ENCODE data around the gene CFAP46. TPM values are rescaled to one million over a fixed set of nuclear protein-coding genes. Genes with fewer than 3 reads are reported as not detected.
A peak's percentile ranks its signal among the peaks of the same experiment; 100 is the strongest.

Gene CFAP46
- total and polyA plus RNA-seq, 4 donors: 0.33 to 0.59 (median 0.42) TPM

GRCh38 chr10:132840698-132841614 is 101.4 kb downstream of the CFAP46 start (continued):
- TF ChIP-seq CTCF (IDR thresholded peaks at IDR 0.05; ENCODE audit: low read depth, low read length, missing input control): no peak
- TF ChIP-seq MAX (IDR thresholded peaks at IDR 0.05): no peak
- TF ChIP-seq FOXA1 (IDR thresholded peaks at IDR 0.05): no peak
- no peak for TF ChIP-seq JUND (IDR thresholded peaks at IDR 0.05)
- TF ChIP-seq RAD21 (IDR thresholded peaks at IDR 0.05): no peak
- no peak for TF ChIP-seq EGR1 (IDR thresholded peaks at IDR 0.05; ENCODE audit: low read depth in 2 of 2)
- TF ChIP-seq TAF1 (conservative IDR thresholded peaks at IDR 0.05): no peak

- H3K9ac ChIP-seq (ENCODE audit: low read depth in 1 of 2, low read length in 2 of 2): no peak overlapping the region
- H3K27me3 ChIP-seq (ENCODE audit: control insufficient read depth in 4 of 4, insufficient read depth in 4 of 4, low read length in 3 of 4): peaks cover 0 to 3% (median under 1%) of the 10 kb centered on the region in 4 donors
- 86% methylated on average over 13 of the region's 13 CpGs for WGBS
- H3K27ac ChIP-seq (ENCODE audit: low read depth in 1 of 2, low read length in 2 of 2): no peak overlapping the region
- H3K4me3 ChIP-seq (ENCODE audit: low read depth in 1 of 3, low read length in 3 of 3): no peak overlapping the region
- H3K9me3 ChIP-seq (ENCODE audit: control insufficient read depth in 4 of 4, low read length in 3 of 4): peaks cover 11 to 17% (median 12%) of the 10 kb centered on the region in 4 donors
- H3K36me3 ChIP-seq (ENCODE audit: control insufficient read depth in 4 of 4, insufficient read depth in 3 of 4, low read depth in 1 of 4, low read length in 3 of 4): no peaks in the 10 kb centered on the region
- peak; percentile 20 for DNase-seq (ENCODE audit: low spot score)
- TF ChIP-seq RXRA (IDR thresholded peaks at IDR 0.05) (no peak), ATF3 (IDR thresholded peaks at IDR 0.05) (no peak), YY1 (IDR thresholded peaks at IDR 0.05) (no peak), TAF1 (conservative IDR thresholded peaks at IDR 0.05) (no peak), HNF4G (IDR thresholded peaks at IDR 0.05) (no peak), HNF4A (conservative IDR thresholded peaks at IDR 0.05) (no peak), CTCF (IDR thresholded peaks at IDR 0.05; ENCODE audit: low read depth, low read length, missing input control) (no peak), RAD21 (IDR thresholded peaks at IDR 0.05) (no peak), NR2F2 (IDR thresholded peaks at IDR 0.05) (no peak), GABPA (IDR thresholded peaks at IDR 0.05 in 1 of 2, conservative IDR thresholded peaks at IDR 0.05 in 1 of 2) (no peak), JUND (IDR thresholded peaks at IDR 0.05) (no peak), SP1 (IDR thresholded peaks at IDR 0.05) (no peak), MAX (IDR thresholded peaks at IDR 0.05) (no peak), EGR1 (IDR thresholded peaks at IDR 0.05; ENCODE audit: low read depth in 2 of 2) (no peak)
- H3K4me1 ChIP-seq (ENCODE audit: control insufficient read depth in 4 of 4, insufficient read depth in 4 of 4, low read length in 3 of 4): peaks cover 0 to 4% (median 2%) of the 10 kb centered on the region in 4 donors
Observed at GRCh38 chr10:132839061-132839460, 103.3 kb downstream of the CFAP46 start.

All from liver (tissue), 9 donors.